HCT116 (cell line): ENCODE data around the gene FNIP2. TPM values are rescaled to one million over a fixed set of nuclear protein-coding genes. Genes with fewer than 3 reads are reported as not detected.

ENCODE experiments used
- ATAC-seq: fragments of 200-7000 bp; cut with Tn5 transposase; 2 replicates; pipeline ENCODE4 v1.9.1; 2020; ENCODE audit warnings: mild to moderate bottlenecking, moderate library complexity
- BruUV-seq: library from RNA; stranded (reverse); fragments of 400-500 nt; replicated peaks from 2 replicates; lab custom pipeline; 2021; lab: Mats Ljungman, UMichigan
- CTCF ChIA-PET: fragments of 300-600 bp; sonication (Branson Sonifier 250); formaldehyde crosslinking; loops from one replicate; lab custom pipeline; 2021; ENCODE audit warnings: antibody characterized with exemption; lab: Charles Lee
- POLR2A ChIA-PET: fragments of 300-600, 350-600 bp; sonication (Branson Sonifier 250); formaldehyde crosslinking; loops from one replicate; lab custom pipeline; 2021; ENCODE audit warnings: antibody characterized with exemption; lab: Charles Lee
- RAD21 ChIA-PET, 2 experiments: fragments of 300-600 bp; sonication (Branson Sonifier 250); formaldehyde crosslinking; loops; one replicate each; lab custom pipeline; 2023; ENCODE audit warnings: low total read pairs in 2 of 2; ENCODE audit not compliant: uncharacterized antibody in 2 of 2, unreplicated experiment in 2 of 2, low non-redundant PET in 1 of 2; lab: Charles Lee
- DNase-seq: peaks from one replicate; pipeline ENCODE4 v3.0.0-alpha.2; 2010; ENCODE audit warnings: low read depth, low spot score
- H2AFZ ChIP-seq: fragments of 200-600 bp; shearing (Covaris generic), sonication (generic); 2 replicates; pipeline ENCODE4 v1.6.1; 2017; ENCODE audit warnings: low read depth, mixed run types, mixed read lengths, antibody characterized with exemption, low read length; ENCODE audit not compliant: poor library complexity, severe bottlenecking
- H3K27ac ChIP-seq: 2 replicates; pipeline ENCODE4 v1.5.1; 2012; ENCODE audit warnings: low read depth, low read length
- H3K27me3 ChIP-seq: fragments of 200-600 bp; sonication (generic); 2 replicates; pipeline ENCODE4 v1.6.1; 2016; ENCODE audit warnings: mixed run types, low read length, mixed read lengths; ENCODE audit not compliant: insufficient read depth
- H3K36me3 ChIP-seq, 2 experiments: fragments of 200-500 bp in 1 of 2; fragments of 200-600 bp in 1 of 2; sonication (Bioruptor generic) in 1 of 2; sonication (generic) in 1 of 2; 2 replicates each; pipeline versions ENCODE4 v1.5.1 to v1.6.1; 2014 to 2016; ENCODE audit warnings: low read length in 2 of 2, inconsistent platforms in 1 of 2, mixed read lengths in 1 of 2, mixed run types in 1 of 2; ENCODE audit not compliant: insufficient read depth in 2 of 2, control insufficient read depth in 1 of 2
- H3K4me1 ChIP-seq, 2 experiments: fragments of 200-600 bp in 1 of 2; sonication (generic) in 1 of 2; 2 replicates each; pipeline versions ENCODE4 v1.5.1 to v1.6.1; 2012 to 2017; ENCODE audit warnings: low read length in 2 of 2, inconsistent platforms in 1 of 2, mild to moderate bottlenecking in 1 of 2, mixed read lengths in 1 of 2, mixed run types in 1 of 2, moderate library complexity in 1 of 2; ENCODE audit not compliant: insufficient read depth in 2 of 2, control insufficient read depth in 1 of 2
- H3K4me2 ChIP-seq: fragments of 200-600 bp; sonication (generic); 2 replicates; pipeline ENCODE4 v1.6.1; 2017; ENCODE audit warnings: mixed run types, low read length, mixed read lengths
- H3K4me3 ChIP-seq, 2 experiments: fragments of 200-600 bp in 1 of 2; sonication (generic) in 1 of 2; replicated peaks in 1 of 2; 2 replicates each; pipeline ENCODE4 v1.5.1; 2011 to 2016; ENCODE audit warnings: low read length in 2 of 2, control low read depth in 1 of 2, low read depth in 1 of 2, mild to moderate bottlenecking in 1 of 2, mixed read lengths in 1 of 2, mixed run types in 1 of 2
- H3K79me2 ChIP-seq: fragments of 200-600 bp; sonication (generic); 2 replicates; pipeline ENCODE4 v1.6.1; 2017; ENCODE audit warnings: mild to moderate bottlenecking, mixed run types, low read length, moderate library complexity, mixed read lengths; ENCODE audit not compliant: insufficient read depth
- H3K9ac ChIP-seq: fragments of 200-600 bp; sonication (generic); 2 replicates; pipeline ENCODE4 v1.6.1; 2016; ENCODE audit warnings: low read length, mixed read lengths
- H3K9me2 ChIP-seq: fragments of 200-600 bp; sonication (generic), shearing (Covaris generic); 2 replicates; pipeline ENCODE4 v1.6.1; 2017; ENCODE audit warnings: mixed run types, mild to moderate bottlenecking, moderate library complexity; ENCODE audit not compliant: insufficient read depth
- H3K9me3 ChIP-seq, 2 experiments: fragments of 200-500 bp in 1 of 2; fragments of 200-600 bp in 1 of 2; sonication (Bioruptor generic) in 1 of 2; sonication (generic) in 1 of 2; 2 replicates each; pipeline ENCODE4 v1.6.1; 2014 to 2017; ENCODE audit warnings: low read length in 2 of 2, mixed read lengths in 2 of 2, inconsistent platforms in 1 of 2, low read depth in 1 of 2, mild to moderate bottlenecking in 1 of 2, mixed run types in 1 of 2, moderate library complexity in 1 of 2; ENCODE audit not compliant: control insufficient read depth in 1 of 2, insufficient read depth in 1 of 2
- H4K20me1 ChIP-seq: fragments of 200-600 bp; sonication (generic), shearing (Covaris generic); 2 replicates; pipeline ENCODE4 v1.6.1; 2017; ENCODE audit warnings: mixed run types, mild to moderate bottlenecking, moderate library complexity; ENCODE audit not compliant: insufficient read depth
- ATF3 ChIP-seq: IDR thresholded peaks from 2 replicates; pipeline ENCODE4 v1.6.1; 2012
- CBX3 ChIP-seq: IDR thresholded peaks from 2 replicates; pipeline ENCODE4 v1.6.1; 2012; ENCODE audit warnings: low read depth
- CEBPB ChIP-seq: IDR thresholded peaks from 2 replicates; pipeline ENCODE4 v1.6.1; 2012; ENCODE audit warnings: low read depth
- EGR1 ChIP-seq: IDR thresholded peaks from 2 replicates; pipeline ENCODE4 v1.6.1; 2012; ENCODE audit warnings: low read depth
- EZH2phosphoT487 ChIP-seq: fragments of 200-600 bp; IDR thresholded peaks from 2 replicates; pipeline ENCODE4 v1.6.1; 2018; ENCODE audit warnings: antibody characterized with exemption, borderline replicate concordance
- FOSL1 ChIP-seq: IDR thresholded peaks from 2 replicates; pipeline ENCODE4 v1.6.1; 2012; ENCODE audit warnings: low read depth
- JUND ChIP-seq: IDR thresholded peaks from 2 replicates; pipeline ENCODE4 v1.6.1; 2012
- RAD21 ChIP-seq: IDR thresholded peaks from 2 replicates; pipeline ENCODE4 v1.6.1; 2012; ENCODE audit warnings: low read depth, mild to moderate bottlenecking
- SIN3A ChIP-seq: IDR thresholded peaks from 2 replicates; pipeline ENCODE4 v1.6.1; 2012; ENCODE audit warnings: low read depth
- SRF ChIP-seq: IDR thresholded peaks from 2 replicates; pipeline ENCODE4 v1.6.1; 2012; ENCODE audit warnings: low read depth
- YY1 ChIP-seq: IDR thresholded peaks from 2 replicates; pipeline ENCODE4 v1.6.1; 2011; ENCODE audit warnings: low read length, low read depth, moderate library complexity, mild to moderate bottlenecking; ENCODE audit not compliant: insufficient replicate concordance; ENCODE audit errors: extremely low read depth
- ZFX ChIP-seq: fragments of 450-650 bp; IDR thresholded peaks from 2 replicates; pipeline ENCODE4 v1.6.1; 2017
- intact Hi-C: fragments of 100-400 bp; cut with micrococcal nuclease; formaldehyde crosslinking; loops from 2 replicates; pipeline ENCODE4 v1.10.0; 2022
- total RNA-seq: library from RNA; stranded (reverse); gene quantifications from one replicate; pipeline ENCODE4 v1.2.1, GENCODE V29; 2021; ENCODE audit not compliant: unreplicated experiment
- TF ChIP-seq, protein P1 (sequence below), 3 experiments: fragments of 200-600 bp in 1 of 3; sonication (generic) in 1 of 3; IDR thresholded peaks in 2 of 3; conservative IDR thresholded peaks in 1 of 3; 2 replicates each; pipeline ENCODE4 v1.5.1; 2012 to 2017; ENCODE audit warnings: low read depth in 2 of 3, low read length in 2 of 3, antibody characterized with exemption in 1 of 3, borderline replicate concordance in 1 of 3, control low read depth in 1 of 3, mild to moderate bottlenecking in 1 of 3, mixed read lengths in 1 of 3, mixed run types in 1 of 3, moderate library complexity in 1 of 3; ENCODE audit not compliant: insufficient read depth in 1 of 3
- TF ChIP-seq, protein P2 (sequence below): IDR thresholded peaks from 2 replicates; pipeline ENCODE4 v1.6.1; 2012
- TF ChIP-seq, protein P3 (sequence below): IDR thresholded peaks from 2 replicates; pipeline ENCODE4 v1.6.1; 2012; ENCODE audit warnings: low read depth

FNIP2 gene
- total RNA-seq, 1 experiment from 2014 or later, result 4.8 TPM

DNA sequence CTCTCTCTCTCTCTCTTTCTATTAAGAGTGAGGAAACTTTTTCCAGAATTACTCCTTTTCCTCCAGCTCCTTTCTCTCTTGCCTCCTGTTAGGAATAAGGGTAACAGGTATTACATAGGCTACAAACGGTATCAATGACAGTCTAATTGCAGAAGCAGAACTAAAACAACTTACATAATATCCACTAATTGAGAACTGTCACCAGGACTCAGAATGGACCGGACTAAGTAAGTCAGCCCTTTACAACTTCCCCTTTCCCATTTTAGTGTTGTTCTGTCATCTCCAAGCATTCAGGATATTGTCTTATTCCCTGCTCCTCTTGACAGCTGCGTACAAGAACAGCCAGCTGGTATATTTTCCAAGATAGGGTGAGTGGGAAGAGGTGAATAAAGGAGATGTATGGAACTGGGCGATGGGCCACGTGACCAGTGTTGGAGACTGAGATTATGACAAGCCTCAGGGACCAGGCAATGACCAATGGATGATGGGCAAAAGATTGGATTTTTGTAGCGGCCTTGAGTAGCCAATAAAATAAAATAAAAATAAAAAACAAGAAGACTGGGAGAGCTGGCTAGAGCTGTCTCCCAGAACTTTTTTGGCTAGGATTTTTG, 2.3 kb upstream of the FNIP2 start (continued):
- TF ChIP-seq, protein P1, sequence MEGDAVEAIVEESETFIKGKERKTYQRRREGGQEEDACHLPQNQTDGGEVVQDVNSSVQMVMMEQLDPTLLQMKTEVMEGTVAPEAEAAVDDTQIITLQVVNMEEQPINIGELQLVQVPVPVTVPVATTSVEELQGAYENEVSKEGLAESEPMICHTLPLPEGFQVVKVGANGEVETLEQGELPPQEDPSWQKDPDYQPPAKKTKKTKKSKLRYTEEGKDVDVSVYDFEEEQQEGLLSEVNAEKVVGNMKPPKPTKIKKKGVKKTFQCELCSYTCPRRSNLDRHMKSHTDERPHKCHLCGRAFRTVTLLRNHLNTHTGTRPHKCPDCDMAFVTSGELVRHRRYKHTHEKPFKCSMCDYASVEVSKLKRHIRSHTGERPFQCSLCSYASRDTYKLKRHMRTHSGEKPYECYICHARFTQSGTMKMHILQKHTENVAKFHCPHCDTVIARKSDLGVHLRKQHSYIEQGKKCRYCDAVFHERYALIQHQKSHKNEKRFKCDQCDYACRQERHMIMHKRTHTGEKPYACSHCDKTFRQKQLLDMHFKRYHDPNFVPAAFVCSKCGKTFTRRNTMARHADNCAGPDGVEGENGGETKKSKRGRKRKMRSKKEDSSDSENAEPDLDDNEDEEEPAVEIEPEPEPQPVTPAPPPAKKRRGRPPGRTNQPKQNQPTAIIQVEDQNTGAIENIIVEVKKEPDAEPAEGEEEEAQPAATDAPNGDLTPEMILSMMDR (IDR thresholded peaks at IDR 0.05 in 2 of 3, conservative IDR thresholded peaks at IDR 0.05 in 1 of 3; ENCODE audit: borderline replicate concordance in 1 of 3, insufficient read depth in 1 of 3, low read depth in 2 of 3, low read length in 2 of 3), result no peak
- TF ChIP-seq, protein P2, sequence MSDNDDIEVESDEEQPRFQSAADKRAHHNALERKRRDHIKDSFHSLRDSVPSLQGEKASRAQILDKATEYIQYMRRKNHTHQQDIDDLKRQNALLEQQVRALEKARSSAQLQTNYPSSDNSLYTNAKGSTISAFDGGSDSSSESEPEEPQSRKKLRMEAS, result no peak
- TF ChIP-seq SIN3A, result no peak

- TF ChIP-seq ATF3, result no peak
- TF ChIP-seq, protein P3, sequence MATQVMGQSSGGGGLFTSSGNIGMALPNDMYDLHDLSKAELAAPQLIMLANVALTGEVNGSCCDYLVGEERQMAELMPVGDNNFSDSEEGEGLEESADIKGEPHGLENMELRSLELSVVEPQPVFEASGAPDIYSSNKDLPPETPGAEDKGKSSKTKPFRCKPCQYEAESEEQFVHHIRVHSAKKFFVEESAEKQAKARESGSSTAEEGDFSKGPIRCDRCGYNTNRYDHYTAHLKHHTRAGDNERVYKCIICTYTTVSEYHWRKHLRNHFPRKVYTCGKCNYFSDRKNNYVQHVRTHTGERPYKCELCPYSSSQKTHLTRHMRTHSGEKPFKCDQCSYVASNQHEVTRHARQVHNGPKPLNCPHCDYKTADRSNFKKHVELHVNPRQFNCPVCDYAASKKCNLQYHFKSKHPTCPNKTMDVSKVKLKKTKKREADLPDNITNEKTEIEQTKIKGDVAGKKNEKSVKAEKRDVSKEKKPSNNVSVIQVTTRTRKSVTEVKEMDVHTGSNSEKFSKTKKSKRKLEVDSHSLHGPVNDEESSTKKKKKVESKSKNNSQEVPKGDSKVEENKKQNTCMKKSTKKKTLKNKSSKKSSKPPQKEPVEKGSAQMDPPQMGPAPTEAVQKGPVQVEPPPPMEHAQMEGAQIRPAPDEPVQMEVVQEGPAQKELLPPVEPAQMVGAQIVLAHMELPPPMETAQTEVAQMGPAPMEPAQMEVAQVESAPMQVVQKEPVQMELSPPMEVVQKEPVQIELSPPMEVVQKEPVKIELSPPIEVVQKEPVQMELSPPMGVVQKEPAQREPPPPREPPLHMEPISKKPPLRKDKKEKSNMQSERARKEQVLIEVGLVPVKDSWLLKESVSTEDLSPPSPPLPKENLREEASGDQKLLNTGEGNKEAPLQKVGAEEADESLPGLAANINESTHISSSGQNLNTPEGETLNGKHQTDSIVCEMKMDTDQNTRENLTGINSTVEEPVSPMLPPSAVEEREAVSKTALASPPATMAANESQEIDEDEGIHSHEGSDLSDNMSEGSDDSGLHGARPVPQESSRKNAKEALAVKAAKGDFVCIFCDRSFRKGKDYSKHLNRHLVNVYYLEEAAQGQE, result no peak
- TF ChIP-seq ZFX, result no peak
- no peak for TF ChIP-seq SIN3A
- TF ChIP-seq CBX3, result no peak
- no peak for TF ChIP-seq JUND
- TF ChIP-seq EZH2phosphoT487, result no peak
- no peak for TF ChIP-seq RAD21
- no peak for TF ChIP-seq CEBPB
- no peak for TF ChIP-seq SRF
- no peak for TF ChIP-seq FOSL1
- TF ChIP-seq YY1, result no peak
- TF ChIP-seq, protein P2, result no peak
- no peak for TF ChIP-seq EGR1
- ChIA-PET POLR2A (no interaction called here), CTCF (no interaction called here), RAD21 (no interaction called here)
- no peak overlapping the region for H2AFZ ChIP-seq
- H3K9ac ChIP-seq, result no peak overlapping the region
- no TSS peak for BruUV-seq
- DNase-seq, result no peak
- H3K79me2 ChIP-seq, result no peaks in the 10 kb centered on the region; the same call in 1 of the 2 replicates
- peaks cover 4 to 17% of the 10 kb centered on the region in 2 experiments; a peak in 3 of 4 replicates for H3K4me1 ChIP-seq
- intact Hi-C loops, result no loop called here
- H3K9me3 ChIP-seq, result no peaks in the 10 kb centered on the region
- no peaks in the 10 kb centered on the region for H3K27me3 ChIP-seq
- H3K4me3 ChIP-seq, result no peak overlapping the region
- H3K36me3 ChIP-seq, result no peaks in the 10 kb centered on the region
- ATAC-seq, result no peak
- no peak overlapping the region for H3K27ac ChIP-seq
- H4K20me1 ChIP-seq, result no peaks in the 10 kb centered on the region
- no peak overlapping the region; the same call in 1 of the 2 replicates for H3K4me2 ChIP-seq
- no peaks in the 10 kb centered on the region for H3K9me2 ChIP-seq
These were observed 1.4 kb upstream of the FNIP2 start for GRCh38 chr4:158767451-158767850.
